OCI-LY1 (cell line): ENCODE data around the gene ODAD4.

Source experiments
- H2AFZ ChIP-seq: fragments of 200-600 bp; sonication (generic), shearing (Covaris generic); 2 replicates; pipeline ENCODE4 v1.6.0; 2014; ENCODE audit warnings: antibody characterized with exemption, mild to moderate bottlenecking, low read length
- H3F3A ChIP-seq: fragments of 200-600 bp; sonication (generic), shearing (Covaris generic); 2 replicates; pipeline ENCODE4 v1.6.0; 2014; ENCODE audit warnings: mild to moderate bottlenecking, antibody characterized with exemption, low read length, moderate library complexity; ENCODE audit not compliant: insufficient read depth
- H3K27ac ChIP-seq: fragments of 200-600 bp; sonication (generic); 2 replicates; pipeline ENCODE4 v1.5.1; 2014; ENCODE audit warnings: low read length, mixed run types, mild to moderate bottlenecking, low read depth; ENCODE audit not compliant: poor library complexity, severe bottlenecking
- H3K27me3 ChIP-seq: fragments of 200-600 bp; sonication (generic); 2 replicates; pipeline ENCODE4 v1.6.0; 2014; ENCODE audit warnings: antibody characterized with exemption, mild to moderate bottlenecking, low read length, moderate library complexity; ENCODE audit not compliant: insufficient read depth
- H3K36me3 ChIP-seq: fragments of 200-600 bp; sonication (generic); 2 replicates; pipeline ENCODE4 v1.6.1; 2014; ENCODE audit warnings: mild to moderate bottlenecking, antibody characterized with exemption, low read length, moderate library complexity, mixed read lengths; ENCODE audit not compliant: insufficient read depth
- H3K4me1 ChIP-seq: fragments of 200-600 bp; sonication (generic); 2 replicates; pipeline ENCODE4 v1.5.1; 2014; ENCODE audit warnings: mild to moderate bottlenecking, low read length, moderate library complexity; ENCODE audit not compliant: insufficient read depth, severe bottlenecking
- H3K4me2 ChIP-seq: fragments of 200-600 bp; sonication (generic), shearing (Covaris generic); 2 replicates; pipeline ENCODE4 v1.6.1; 2014; ENCODE audit warnings: low read length
- H3K4me3 ChIP-seq: fragments of 200-600 bp; sonication (generic); 2 replicates; pipeline ENCODE4 v1.5.1; 2014; ENCODE audit warnings: low read length, low read depth, mild to moderate bottlenecking, mixed read lengths; ENCODE audit not compliant: poor library complexity, severe bottlenecking
- H3K79me2 ChIP-seq: fragments of 200-600 bp; shearing (Covaris generic); 2 replicates; pipeline ENCODE4 v1.6.1; 2016; ENCODE audit warnings: mixed run types, low read length, mixed read lengths; ENCODE audit not compliant: insufficient read depth
- H3K9ac ChIP-seq: fragments of 200-600 bp; sonication (generic), shearing (Covaris generic); 2 replicates; pipeline ENCODE4 v1.6.1; 2014; ENCODE audit warnings: mild to moderate bottlenecking, low read length, mixed read lengths
- H3K9me2 ChIP-seq: fragments of 200-600 bp; sonication (generic), shearing (Covaris generic); 2 replicates; pipeline ENCODE4 v1.6.1; 2014; ENCODE audit warnings: low read depth, mild to moderate bottlenecking, low read length, mixed read lengths
- H3K9me3 ChIP-seq: fragments of 200-600 bp; shearing (Covaris generic); 2 replicates; pipeline ENCODE4 v1.6.1; 2014; ENCODE audit warnings: low read length, mixed read lengths
- H4K20me1 ChIP-seq: fragments of 200-600 bp; sonication (generic), shearing (Covaris generic); 2 replicates; pipeline ENCODE4 v1.6.0; 2016; ENCODE audit warnings: mild to moderate bottlenecking, low read length; ENCODE audit not compliant: insufficient read depth
- EZH2 ChIP-seq: fragments of 200-600 bp; sonication (generic), shearing (Covaris generic); IDR thresholded peaks from 2 replicates; pipeline ENCODE4 v1.8.0; 2017; ENCODE audit warnings: borderline replicate concordance, mixed run types, mild to moderate bottlenecking, antibody characterized with exemption, low read length, moderate library complexity, mixed read lengths
- TF ChIP-seq, protein P1 (sequence below): fragments of 200-600 bp; sonication (generic), shearing (Covaris generic); IDR thresholded peaks from 2 replicates; pipeline ENCODE4 v1.5.1; 2017; ENCODE audit warnings: mild to moderate bottlenecking, antibody characterized with exemption, low read length, moderate library complexity, mixed read lengths

ODAD4 gene

GRCh38 chr17:41896726-41897125 lies 33.7 kb upstream of the ODAD4 start:
- H3K9ac ChIP-seq: no peak overlapping the region
- H3K9me2 ChIP-seq: no peaks in the 10 kb centered on the region
- H3K79me2 ChIP-seq: no peaks in the 10 kb centered on the region
- H3K36me3 ChIP-seq: peaks cover 98% of the 10 kb centered on the region
- H3F3A ChIP-seq: no peaks in the 10 kb centered on the region
- TF ChIP-seq, protein P1, sequence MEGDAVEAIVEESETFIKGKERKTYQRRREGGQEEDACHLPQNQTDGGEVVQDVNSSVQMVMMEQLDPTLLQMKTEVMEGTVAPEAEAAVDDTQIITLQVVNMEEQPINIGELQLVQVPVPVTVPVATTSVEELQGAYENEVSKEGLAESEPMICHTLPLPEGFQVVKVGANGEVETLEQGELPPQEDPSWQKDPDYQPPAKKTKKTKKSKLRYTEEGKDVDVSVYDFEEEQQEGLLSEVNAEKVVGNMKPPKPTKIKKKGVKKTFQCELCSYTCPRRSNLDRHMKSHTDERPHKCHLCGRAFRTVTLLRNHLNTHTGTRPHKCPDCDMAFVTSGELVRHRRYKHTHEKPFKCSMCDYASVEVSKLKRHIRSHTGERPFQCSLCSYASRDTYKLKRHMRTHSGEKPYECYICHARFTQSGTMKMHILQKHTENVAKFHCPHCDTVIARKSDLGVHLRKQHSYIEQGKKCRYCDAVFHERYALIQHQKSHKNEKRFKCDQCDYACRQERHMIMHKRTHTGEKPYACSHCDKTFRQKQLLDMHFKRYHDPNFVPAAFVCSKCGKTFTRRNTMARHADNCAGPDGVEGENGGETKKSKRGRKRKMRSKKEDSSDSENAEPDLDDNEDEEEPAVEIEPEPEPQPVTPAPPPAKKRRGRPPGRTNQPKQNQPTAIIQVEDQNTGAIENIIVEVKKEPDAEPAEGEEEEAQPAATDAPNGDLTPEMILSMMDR: no peak
- no peak for TF ChIP-seq EZH2
- H3K9me3 ChIP-seq: no peaks in the 10 kb centered on the region
- H3K4me1 ChIP-seq: no peaks in the 10 kb centered on the region
- no peak overlapping the region for H3K4me3 ChIP-seq
- no peaks in the 10 kb centered on the region for H3K27me3 ChIP-seq
- no peak overlapping the region for H3K27ac ChIP-seq
- no peak overlapping the region for H2AFZ ChIP-seq
- H3K4me2 ChIP-seq: no peak overlapping the region
- no peaks in the 10 kb centered on the region for H4K20me1 ChIP-seq

DNA sequence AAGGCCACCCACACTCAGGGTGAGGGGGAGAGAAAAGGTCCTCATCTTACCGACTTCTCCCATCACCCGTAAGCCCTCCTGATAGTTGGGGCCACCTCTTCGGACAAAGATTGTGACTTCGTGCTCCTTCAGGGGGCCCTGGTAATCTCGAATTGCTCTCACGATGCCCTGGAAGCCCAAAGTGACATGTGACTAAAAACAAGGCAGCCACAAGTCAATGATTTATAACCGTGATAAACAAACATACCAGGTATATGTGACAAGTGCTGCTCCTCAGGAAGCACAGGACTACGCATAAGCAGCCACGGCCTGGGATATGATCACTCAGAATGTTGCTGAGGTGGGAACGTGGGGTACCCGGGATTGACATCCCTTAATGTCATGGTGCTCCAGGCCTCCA lies 28.8 kb upstream of the ODAD4 start:
- Histone ChIP-seq H3K4me2 (no peak overlapping the region), H3K9me3 (no peaks in the 10 kb centered on the region), H3K9ac (no peak overlapping the region), H3K4me1 (no peaks in the 10 kb centered on the region), H3K27me3 (no peaks in the 10 kb centered on the region), H3K27ac (no peak overlapping the region), H3K4me3 (no peak overlapping the region), H3K79me2 (no peaks in the 10 kb centered on the region), H4K20me1 (no peaks in the 10 kb centered on the region), H3K9me2 (no peaks in the 10 kb centered on the region), H3F3A (no peaks in the 10 kb centered on the region), H2AFZ (no peak overlapping the region), H3K36me3 (peaks cover 96% of the 10 kb centered on the region)
- no peak for TF ChIP-seq EZH2
- TF ChIP-seq, protein P1: no peak

GRCh38 chr17:41904242-41904841 lies 26.1 kb upstream of the ODAD4 start:
- Histone ChIP-seq H3K4me3 (no peak overlapping the region), H3K9ac (no peak overlapping the region), H4K20me1 (no peaks in the 10 kb centered on the region), H3K4me2 (no peak overlapping the region), H3K9me2 (no peaks in the 10 kb centered on the region), H3K4me1 (no peaks in the 10 kb centered on the region), H3K36me3 (peaks cover 96% of the 10 kb centered on the region), H3K79me2 (no peaks in the 10 kb centered on the region), H3K27me3 (no peaks in the 10 kb centered on the region), H3F3A (no peaks in the 10 kb centered on the region), H3K9me3 (no peaks in the 10 kb centered on the region), H3K27ac (no peak overlapping the region), H2AFZ (no peak overlapping the region)
- TF ChIP-seq EZH2: no peak
- TF ChIP-seq, protein P1: no peak
